Activated CD8-positive, alpha-beta memory T cell treated with anti-CD3 and anti-CD28 coated beads for 4 hours (primary cell): ENCODE results near the gene OR4C15.

Experiments
- DNase-seq, 2 donors: peaks; one replicate each; pipeline ENCODE4 v3.0.0-alpha.2; 2020; ENCODE audit warnings: low read depth in 2 of 2

Gene OR4C15

GRCh38 chr11:55554169-55554568, at the start of gene OR4C15:
OR4C15 (plus strand) TSS chr11:55554469; CDS start chr11:55554469, 0 bp downstream.
- no peak for DNase-seq

- DNase-seq = no peak
These were observed 17.6 kb downstream of the OR4C15 start, which contains the start of gene OR4C16 for GRCh38 chr11:55571828-55572227. OR4C16 (plus strand) TSS chr11:55572128; CDS start chr11:55572128, 0 bp downstream.

DNA sequence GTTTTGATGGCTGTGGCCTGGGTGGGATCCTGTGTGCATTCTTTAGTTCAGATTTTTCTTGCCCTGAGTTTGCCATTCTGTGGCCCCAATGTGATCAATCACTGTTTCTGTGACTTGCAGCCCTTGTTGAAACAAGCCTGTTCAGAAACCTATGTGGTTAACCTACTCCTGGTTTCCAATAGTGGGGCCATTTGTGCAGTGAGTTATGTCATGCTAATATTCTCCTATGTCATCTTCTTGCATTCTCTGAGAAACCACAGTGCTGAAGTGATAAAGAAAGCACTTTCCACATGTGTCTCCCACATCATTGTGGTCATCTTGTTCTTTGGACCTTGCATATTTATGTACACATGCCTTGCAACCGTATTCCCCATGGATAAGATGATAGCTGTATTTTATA, 18.3 kb downstream of the OR4C15 start:
- no peak for DNase-seq
